GM12865 (cell line): ENCODE measurements around the gene TRIM42.

ENCODE experiments used
- DNase-seq: peaks from one replicate; pipeline ENCODE4 v3.0.0; 2010; ENCODE audit warnings: low read depth
- H3K4me3 ChIP-seq: 2 replicates; pipeline ENCODE4 v1.5.1; 2011; ENCODE audit warnings: mild to moderate bottlenecking, low read depth, low read length, control low read depth
- TF ChIP-seq, protein P1 (sequence below): IDR thresholded peaks from 2 replicates; pipeline ENCODE4 v1.5.1; 2011; ENCODE audit warnings: low read length, control low read depth, low read depth, inconsistent platforms; ENCODE audit not compliant: insufficient read depth; ENCODE audit errors: missing control alignments

The TRIM42 gene

DNA sequence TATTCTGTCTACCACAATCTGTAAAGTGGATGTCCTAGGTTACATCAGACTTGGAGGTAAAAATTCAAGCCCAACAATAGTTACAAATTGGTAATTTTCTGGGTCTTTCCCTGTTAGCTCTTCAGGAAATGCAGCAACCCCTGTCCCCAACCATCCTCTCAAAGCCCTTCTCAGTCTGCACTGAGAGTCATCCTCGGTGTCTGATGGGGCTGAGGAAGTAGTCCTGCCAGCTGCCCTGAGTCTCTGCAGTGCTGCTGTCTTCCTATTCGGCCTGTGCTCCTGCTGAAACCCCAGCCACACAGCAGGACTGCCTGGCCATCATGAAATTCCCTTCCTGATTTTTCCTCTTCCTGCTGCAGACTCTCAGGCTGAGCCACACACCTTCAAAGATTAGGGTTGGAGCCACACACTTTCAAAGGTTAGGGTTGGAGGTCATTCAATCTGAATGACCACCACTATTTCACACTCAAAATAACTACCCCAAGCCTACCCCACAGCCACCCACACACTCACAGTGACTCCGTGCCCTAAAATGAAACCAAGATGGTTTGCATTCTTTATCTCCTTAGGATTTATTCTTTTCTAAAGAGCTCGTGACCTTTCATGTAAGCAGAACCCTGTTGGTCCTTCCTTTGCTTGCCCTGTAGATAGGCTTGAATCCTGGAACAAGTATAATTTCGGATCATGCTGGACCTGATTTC, 17.6 kb downstream of the TRIM42 start:
- TF ChIP-seq, protein P1, sequence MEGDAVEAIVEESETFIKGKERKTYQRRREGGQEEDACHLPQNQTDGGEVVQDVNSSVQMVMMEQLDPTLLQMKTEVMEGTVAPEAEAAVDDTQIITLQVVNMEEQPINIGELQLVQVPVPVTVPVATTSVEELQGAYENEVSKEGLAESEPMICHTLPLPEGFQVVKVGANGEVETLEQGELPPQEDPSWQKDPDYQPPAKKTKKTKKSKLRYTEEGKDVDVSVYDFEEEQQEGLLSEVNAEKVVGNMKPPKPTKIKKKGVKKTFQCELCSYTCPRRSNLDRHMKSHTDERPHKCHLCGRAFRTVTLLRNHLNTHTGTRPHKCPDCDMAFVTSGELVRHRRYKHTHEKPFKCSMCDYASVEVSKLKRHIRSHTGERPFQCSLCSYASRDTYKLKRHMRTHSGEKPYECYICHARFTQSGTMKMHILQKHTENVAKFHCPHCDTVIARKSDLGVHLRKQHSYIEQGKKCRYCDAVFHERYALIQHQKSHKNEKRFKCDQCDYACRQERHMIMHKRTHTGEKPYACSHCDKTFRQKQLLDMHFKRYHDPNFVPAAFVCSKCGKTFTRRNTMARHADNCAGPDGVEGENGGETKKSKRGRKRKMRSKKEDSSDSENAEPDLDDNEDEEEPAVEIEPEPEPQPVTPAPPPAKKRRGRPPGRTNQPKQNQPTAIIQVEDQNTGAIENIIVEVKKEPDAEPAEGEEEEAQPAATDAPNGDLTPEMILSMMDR, result no peak
- H3K4me3 ChIP-seq, result no peak overlapping the region
- peak; percentile 14 for DNase-seq

DNA sequence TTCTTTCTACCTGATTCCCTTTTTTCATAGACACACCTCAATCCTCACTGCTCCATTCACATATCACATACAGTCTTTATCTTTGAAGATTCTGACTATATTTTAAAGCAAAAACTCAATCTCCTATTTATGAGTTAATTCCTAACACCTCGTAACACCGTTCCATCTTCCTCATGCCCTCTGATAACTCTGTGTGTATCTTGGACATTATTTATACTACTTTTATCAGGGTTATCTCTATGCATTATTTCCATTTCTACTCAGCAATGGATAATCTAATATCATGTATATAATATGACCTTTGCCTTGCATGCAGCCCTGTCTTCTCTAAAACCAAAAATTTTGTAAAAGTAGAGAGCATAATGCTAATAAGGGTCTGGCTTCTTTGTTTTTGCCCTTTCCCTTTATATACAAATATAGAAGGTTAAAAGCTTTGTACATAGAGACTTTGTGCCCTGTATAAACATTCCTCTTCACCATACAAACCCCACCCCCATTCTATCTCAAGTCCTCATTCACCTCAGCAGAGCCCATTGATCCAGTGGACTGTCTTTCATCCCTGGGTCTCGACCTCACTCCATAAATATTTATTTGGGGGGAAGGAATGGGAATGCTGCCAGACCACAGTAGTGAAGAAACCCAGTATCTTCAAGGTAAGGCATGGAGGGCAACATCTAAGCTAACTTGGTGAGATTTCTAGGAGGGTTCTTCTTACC, 21.8 kb downstream of the TRIM42 start:
- TF ChIP-seq, protein P1, result no peak
- DNase-seq, result no peak

DNA sequence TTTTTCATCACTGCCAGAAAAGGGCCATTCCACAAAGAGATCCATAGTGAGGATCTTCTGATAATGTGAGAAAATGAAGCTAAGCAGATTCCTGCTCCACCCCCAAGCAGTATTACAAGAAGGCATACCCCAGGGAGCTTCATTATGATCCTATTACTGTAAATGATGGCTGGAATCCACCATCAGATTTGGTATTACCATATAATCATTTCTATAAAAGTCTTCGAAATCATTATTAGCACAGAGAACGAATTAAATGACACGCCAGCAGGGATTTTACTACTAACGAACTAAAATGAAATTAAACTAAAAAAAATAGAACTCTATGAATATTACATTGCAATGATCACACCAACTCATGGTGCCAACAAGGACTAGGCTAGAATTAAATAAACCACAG, 24.4 kb downstream of the TRIM42 start:
- H3K4me3 ChIP-seq, result no peak overlapping the region
- TF ChIP-seq, protein P1, result no peak
- DNase-seq, result no peak

More for the DNA sequence above, 21.8 kb downstream of the TRIM42 start:
- H3K4me3 ChIP-seq, result no peak overlapping the region

DNA sequence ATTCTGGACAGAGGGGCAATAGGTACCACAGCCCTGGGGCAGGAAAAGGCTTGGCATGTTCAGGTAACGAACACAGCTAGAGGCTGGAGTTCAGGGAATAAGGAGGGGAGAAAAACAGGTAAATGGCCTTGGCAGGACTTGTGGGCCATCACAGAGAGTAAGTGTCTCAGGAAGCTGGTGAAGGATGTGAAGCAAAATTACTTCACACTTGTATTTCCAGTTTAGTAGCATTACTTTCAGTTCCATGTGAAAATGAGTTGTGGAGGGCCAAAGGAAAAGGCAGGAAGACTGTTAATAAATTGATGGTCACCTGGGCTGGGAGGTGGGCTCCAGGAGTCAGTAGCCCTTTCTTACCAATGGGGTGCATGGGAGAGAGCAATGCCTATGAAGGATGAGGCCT, 25.6 kb downstream of the TRIM42 start:
- no peak overlapping the region for H3K4me3 ChIP-seq
- DNase-seq, result no peak
- TF ChIP-seq, protein P1, result no peak

DNA sequence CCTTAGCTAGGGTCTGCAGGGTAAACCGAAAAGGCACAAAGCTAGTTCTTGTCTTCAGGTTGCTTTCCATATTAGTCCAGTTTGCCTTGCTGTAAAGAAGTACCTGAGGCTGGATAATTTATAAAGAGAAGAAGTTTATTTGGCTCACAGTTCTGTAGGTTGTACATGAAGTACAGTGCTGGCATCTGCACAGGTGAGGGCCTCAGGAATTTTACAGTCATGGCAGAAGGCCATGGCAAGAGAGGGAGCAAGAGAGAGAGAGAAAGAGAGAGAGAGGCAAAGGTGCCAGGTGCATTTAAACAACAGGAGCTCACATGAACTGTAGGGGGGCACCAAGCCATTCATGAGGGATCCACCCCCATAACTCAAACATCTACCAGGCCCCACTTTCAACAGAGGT, 26.9 kb downstream of the TRIM42 start:
- TF ChIP-seq, protein P1, result no peak
- H3K4me3 ChIP-seq, result no peak overlapping the region
- no peak for DNase-seq

DNA sequence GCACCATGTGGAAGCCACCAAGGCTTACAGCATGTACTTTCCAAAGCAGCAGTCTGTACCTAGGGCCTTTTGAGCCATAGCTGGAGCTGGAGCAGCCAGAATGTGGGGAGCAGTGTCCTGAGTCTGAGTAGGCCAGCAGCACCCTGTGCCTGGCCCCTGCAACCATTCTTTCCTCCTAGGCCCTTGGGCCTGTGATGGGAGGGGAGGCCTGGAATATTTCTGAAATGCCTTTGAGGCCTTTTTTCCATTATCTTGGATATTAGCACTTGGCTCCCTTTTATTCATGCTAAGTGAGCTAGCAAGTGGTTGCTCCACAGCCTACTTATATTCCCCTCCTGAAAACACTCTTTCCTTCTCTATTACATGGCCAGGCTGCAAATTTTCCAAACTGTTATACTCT, 28.1 kb downstream of the TRIM42 start:
- no peak for DNase-seq
- no peak overlapping the region for H3K4me3 ChIP-seq
- TF ChIP-seq, protein P1, result no peak
